Retinal pigment epithelial cell (primary cell): ENCODE data around the gene IL19.

ENCODE experiments used
- DNase-seq: peaks from one replicate; pipeline ENCODE4 v3.0.0-alpha.2; 2010; ENCODE audit warnings: low read depth
- H3K4me3 ChIP-seq: 2 replicates; pipeline ENCODE4 v1.5.1; 2011; ENCODE audit warnings: mild to moderate bottlenecking, low read length, control low read depth, moderate library complexity
- CTCF ChIP-seq: conservative IDR thresholded peaks from 2 replicates; pipeline ENCODE4 v1.5.1; 2011; ENCODE audit warnings: low read depth, low read length, control low read depth, inconsistent platforms

The IL19 gene

GRCh38 chr1:206854401-206855129 lies 84.0 kb downstream of the IL19 start:
- no peak for TF ChIP-seq CTCF
- DNase-seq = no peak
- no peak overlapping the region for H3K4me3 ChIP-seq

- TF ChIP-seq CTCF = no peak
- no peak overlapping the region for H3K4me3 ChIP-seq
- DNase-seq = no peak
Observed at GRCh38 chr1:206855859-206856258, 85.3 kb downstream of the IL19 start.

- DNase-seq = no peak
- H3K4me3 ChIP-seq = no peak overlapping the region
- peak; percentile 38 for TF ChIP-seq CTCF
Observed at GRCh38 chr1:206856674-206857464, 86.3 kb downstream of the IL19 start.

GRCh38 chr1:206859082-206859521 lies 88.5 kb downstream of the IL19 start:
- no peak overlapping the region for H3K4me3 ChIP-seq
- TF ChIP-seq CTCF = no peak
- DNase-seq = no peak

GRCh38 chr1:206860165-206860564 lies 89.6 kb downstream of the IL19 start:
- H3K4me3 ChIP-seq = no peak overlapping the region
- DNase-seq = no peak
- no peak for TF ChIP-seq CTCF

- H3K4me3 ChIP-seq = no peak overlapping the region
- no peak for DNase-seq
- TF ChIP-seq CTCF = no peak
Observed at GRCh38 chr1:206863266-206863665, 92.7 kb downstream of the IL19 start.
